HG02943 (cell line): ENCODE measurements around the gene ADA.
"Not testable (repeated sequence)": the region's sequence is repeated elsewhere in the genome, so short reads cannot be mapped to it uniquely, and the experiment has no call there.

ENCODE experiments used
- ATAC-seq: cut with Tn5 transposase; IDR thresholded peaks from one replicate; pipeline ENCODE4 v1.9.1; 2021; ENCODE audit warnings: mild to moderate bottlenecking, low read depth, moderate library complexity; ENCODE audit not compliant: unreplicated experiment

Gene ADA

GRCh38 chr20:44681796-44682566, 30.5 kb upstream of the ADA start:
- no peak for ATAC-seq

- ATAC-seq, result no peak
Measured at GRCh38 chr20:44678990-44679611, 27.6 kb upstream of the ADA start.

DNA sequence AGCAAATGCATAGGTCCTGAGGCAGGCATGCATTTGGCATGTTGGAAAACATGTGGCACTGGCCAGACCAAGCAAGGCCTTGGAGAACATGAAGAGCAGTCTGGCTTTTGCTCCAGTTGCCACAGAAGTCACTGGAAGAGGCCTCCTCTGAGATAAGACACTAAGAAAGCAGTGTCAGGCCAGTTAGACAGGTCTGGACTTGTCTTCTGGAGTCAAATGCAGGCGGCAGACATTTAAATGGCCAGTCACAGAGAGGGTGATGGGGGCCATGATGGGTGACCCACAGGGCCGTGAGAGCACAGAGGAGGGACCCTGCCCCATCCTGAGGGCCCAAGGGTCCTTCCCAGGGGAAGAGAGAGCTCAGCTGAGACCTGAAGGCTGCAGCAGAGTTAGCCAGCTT, 26.7 kb upstream of the ADA start:
- ATAC-seq, result no peak

DNA sequence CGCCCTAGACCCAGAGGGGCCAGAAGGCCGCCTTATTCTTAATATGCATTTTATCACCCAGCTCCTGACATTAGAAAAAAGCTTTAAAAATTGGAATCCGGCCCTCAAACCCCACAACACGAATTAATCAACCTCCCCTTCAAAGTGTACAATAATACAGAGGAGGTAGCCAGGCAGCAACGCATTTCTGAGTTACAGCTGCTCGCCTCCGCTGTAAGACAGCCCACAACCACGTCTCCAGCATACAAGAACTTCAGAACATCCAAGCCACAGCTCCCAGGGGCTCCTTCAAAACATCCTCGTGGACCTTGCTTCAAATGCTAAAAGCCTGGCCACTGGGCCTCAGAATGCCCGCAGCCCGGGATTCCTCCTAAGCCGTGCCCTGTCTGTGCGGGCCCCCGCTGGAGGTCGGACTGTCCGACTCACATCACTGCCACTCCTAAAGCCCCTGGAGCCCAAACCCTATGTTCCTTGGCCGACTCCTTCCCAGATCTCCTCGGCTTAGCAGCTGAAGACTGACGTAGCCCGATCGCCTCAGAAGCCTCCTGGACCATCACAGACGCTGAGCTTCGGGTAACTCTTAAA, 20.9 kb upstream of the ADA start:
- ATAC-seq, result not testable (repeated sequence)

DNA sequence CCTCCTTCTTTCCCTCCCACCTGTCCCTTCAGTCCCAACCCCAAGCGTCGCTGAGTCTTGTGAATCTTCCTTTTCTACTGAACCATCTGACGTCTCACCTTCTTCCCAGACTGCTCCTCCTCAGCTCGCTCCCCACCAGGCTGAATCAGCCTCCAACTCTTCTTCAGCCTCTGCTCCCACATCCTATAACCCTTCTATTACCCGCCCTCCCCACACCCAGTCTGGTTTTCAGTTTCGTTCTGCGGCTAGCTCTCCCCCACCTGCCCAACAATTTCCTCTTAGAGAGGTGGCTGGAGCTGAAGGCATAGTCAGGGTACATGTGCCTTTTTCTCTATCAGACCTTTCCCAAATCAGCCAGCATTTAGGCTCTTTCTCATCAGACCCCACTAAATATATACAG, 20.0 kb upstream of the ADA start:
- ATAC-seq, result not testable (repeated sequence)

GRCh38 chr20:44670851-44671250, 19.4 kb upstream of the ADA start:
- ATAC-seq, result not testable (repeated sequence)

DNA sequence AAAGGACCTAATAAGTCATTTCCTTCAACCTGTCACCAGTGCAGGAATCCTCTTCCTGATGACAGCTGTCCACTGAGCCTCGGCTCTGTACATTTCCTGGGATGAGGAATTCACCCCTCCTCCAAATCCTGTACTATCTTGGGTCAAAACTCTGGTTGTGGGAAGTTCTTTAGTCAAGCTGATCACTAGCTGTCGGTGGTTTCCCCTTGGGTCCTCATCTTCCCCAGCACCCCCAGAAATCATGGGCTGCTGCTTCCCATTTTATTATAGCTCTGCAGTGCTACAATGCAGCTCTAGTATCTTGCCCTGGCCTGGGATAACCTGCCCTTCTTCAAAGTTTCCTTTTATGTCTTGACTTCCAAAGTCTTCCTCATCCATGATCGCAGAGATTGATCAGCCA, 14.6 kb upstream of the ADA start:
- no peak for ATAC-seq

DNA sequence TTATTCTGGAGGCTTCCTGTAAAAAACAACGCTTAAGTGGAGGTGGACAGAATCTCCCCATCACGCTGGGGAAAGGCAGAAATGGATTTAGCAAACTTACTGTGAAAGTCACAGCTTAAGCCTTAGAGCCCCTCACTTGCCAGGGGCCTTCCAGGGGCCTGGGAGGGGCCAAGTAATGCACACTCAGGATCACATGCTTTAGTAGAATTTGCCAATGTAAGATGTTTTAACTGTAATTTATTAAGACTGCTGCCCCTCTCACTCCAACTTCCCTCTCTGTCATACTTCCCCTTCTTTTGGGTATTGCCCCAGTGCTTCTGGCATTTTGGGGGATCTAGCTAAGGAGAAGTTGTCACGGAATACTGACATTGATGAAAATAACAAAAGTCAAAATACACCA, 12.6 kb upstream of the ADA start:
- no peak for ATAC-seq

DNA sequence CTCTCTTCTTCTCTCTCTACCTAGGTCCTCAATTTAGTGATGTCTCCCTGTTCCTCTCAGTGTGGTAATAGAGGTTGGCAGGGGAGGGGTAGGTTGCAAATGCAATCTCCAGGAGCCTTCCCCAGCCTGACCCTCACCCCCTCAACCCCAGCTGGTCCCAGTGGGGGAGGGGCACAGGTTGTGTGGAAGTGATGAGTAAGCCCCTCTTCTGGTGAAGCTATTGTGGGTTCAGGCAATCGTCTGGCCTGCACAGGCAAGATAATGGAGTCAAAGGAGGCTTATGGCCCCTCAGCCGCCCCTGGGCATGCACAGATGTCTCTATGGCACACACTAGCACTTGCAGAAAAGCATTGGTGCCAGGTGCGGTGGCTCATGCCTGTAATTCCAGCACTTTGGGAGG, 10.8 kb upstream of the ADA start:
- ATAC-seq, result no peak

DNA sequence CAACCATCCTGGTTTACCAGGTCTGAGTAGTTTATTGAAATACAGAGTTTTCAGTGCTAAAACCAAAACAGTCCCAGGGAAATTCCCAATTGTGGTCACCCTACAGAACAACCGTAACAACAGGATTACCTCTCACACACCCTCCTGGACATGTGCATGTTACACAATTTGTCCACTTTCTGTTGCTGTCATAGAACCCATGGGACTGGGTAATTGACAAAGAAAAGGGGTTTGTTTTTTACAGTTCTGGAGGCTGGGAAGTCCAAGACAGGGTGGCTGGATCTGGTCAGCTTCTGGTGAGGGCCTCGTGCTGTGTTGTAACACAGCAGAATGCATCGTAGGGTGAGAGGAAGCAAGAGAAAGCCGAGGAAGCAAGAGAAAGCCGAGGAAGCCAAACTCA, 9.1 kb upstream of the ADA start:
- no peak for ATAC-seq

DNA sequence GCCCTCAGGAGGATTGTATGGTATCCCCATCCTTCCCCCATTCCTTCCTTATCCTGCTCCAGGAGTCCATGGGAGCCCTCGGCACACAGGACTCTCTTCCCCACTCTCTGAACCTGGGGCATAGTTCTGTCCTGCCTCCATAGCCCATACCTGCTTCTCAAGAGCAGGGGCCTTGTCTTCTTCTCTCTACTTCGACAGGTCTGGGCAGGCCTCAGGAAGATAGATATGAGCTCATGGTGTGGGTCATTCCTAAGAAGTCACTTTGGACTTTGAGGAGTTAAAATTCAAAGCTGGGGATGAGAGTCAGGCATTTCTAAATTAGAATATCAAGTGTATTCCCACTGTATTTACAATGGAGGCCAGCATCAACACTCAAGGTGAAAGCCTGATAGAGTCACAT, 8.4 kb upstream of the ADA start:
- no peak for ATAC-seq

DNA sequence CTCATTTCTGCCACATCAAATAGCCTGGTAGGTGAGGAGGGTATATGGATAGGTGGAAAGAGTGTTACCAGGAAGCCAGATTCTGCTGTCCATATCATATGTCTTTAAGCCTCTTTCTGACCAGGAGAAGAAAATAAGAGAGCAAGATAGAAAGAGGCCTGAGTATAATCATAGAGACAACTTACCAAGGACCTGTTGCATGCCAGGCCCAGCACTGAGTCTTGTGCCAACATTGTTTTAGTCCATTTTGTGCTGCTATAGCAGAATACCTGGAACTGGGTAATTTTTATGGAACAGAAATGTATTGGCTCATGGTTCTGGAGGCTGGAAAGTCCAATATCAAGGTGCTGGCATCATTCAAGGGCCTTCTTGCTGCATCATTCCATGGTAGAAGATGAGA, 7.3 kb upstream of the ADA start:
- ATAC-seq, result no peak

GRCh38 chr20:44657875-44658274, 6.4 kb upstream of the ADA start:
- no peak for ATAC-seq

GRCh38 chr20:44656448-44656847, 4.9 kb upstream of the ADA start:
- ATAC-seq, result no peak

- not testable (repeated sequence) for ATAC-seq
Measured at GRCh38 chr20:44654210-44654609, 2.7 kb upstream of the ADA start.

DNA sequence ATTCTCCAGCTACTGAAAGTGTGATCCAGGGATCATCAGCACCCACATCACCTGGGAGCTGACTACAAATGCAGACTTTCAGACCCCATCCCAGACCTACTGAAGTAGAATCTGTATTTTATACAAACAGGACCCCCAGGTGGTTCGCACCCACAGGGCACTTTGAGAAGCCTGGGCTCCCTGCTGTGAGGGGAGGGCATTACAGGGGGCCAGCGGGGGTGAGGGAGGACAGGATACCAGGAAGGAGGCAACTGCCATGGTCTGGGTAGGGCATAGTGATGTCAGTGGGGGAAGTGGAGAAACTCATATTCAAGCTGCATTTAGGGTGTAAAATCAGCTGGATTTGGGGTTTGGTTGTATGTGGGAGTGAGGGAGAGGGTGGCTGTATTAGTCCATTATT, 2.0 kb upstream of the ADA start:
- ATAC-seq, result no peak

GRCh38 chr20:44651434-44651683, 140 bp downstream of the ADA start:
- no peak for ATAC-seq

GRCh38 chr20:44650771-44651433, 597 bp downstream of the ADA start:
- no peak for ATAC-seq

DNA sequence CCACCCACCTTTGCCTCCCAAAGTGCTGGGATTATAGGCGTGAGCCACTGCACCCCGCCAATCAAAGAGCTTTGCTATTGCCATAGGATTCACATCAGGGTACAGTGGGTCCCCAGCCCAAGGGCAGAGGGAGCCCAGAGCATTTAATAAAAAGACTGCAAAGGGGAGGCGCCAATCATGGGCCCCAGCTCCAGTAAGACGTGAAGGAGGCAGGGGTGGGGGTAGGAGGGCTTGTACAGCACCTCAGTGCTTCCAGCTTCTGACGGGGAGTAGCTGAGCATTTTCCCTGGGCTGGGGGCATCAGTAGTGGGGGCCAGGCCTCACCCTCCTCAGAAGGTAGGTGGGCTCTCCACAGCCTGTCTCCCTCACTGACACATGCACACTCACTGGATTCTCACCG, 1.5 kb downstream of the ADA start:
- no peak for ATAC-seq

GRCh38 chr20:44649126-44649525, 2.4 kb downstream of the ADA start:
- ATAC-seq, result no peak

GRCh38 chr20:44648579-44648978, 2.9 kb downstream of the ADA start:
- no peak for ATAC-seq

GRCh38 chr20:44648068-44648467, 3.4 kb downstream of the ADA start:
- no peak for ATAC-seq
